Fibroblast of villous mesenchyme (primary cell): Measurements from ENCODE around the gene ZNF813. TPM values are rescaled to one million over a fixed set of nuclear protein-coding genes. Genes with fewer than 3 reads are reported as not detected.
A peak's percentile ranks its signal among the peaks of the same experiment; 100 is the strongest.
"Not testable (repeated sequence)": the region's sequence is repeated elsewhere in the genome, so short reads cannot be mapped to it uniquely, and the experiment has no call there.

Experiments
- DNase-seq: peaks from one replicate; pipeline ENCODE4 v3.0.0-alpha.2; 2010; ENCODE audit warnings: low read depth
- H3K4me3 ChIP-seq: 2 replicates; pipeline ENCODE4 v1.5.1; 2011; ENCODE audit warnings: low read depth, mild to moderate bottlenecking, low read length
- CTCF ChIP-seq: IDR thresholded peaks from 2 replicates; pipeline ENCODE4 v1.5.1; 2012; ENCODE audit warnings: low read depth, mild to moderate bottlenecking, low read length; ENCODE audit not compliant: insufficient read depth
- total RNA-seq: library from RNA; depleted of rRNA; stranded (reverse); fragments of >200 nt; gene quantifications from 2 replicates; pipeline ENCODE4 v1.2.3, GENCODE V29; 2012

The ZNF813 gene
- total RNA-seq, 1 donor: 3.0 TPM

- TF ChIP-seq CTCF: no peak
- peak overlapping the region; percentile 91 for H3K4me3 ChIP-seq
- peak; percentile 33 for DNase-seq
Measured at GRCh38 chr19:53432088-53432661, 35.4 kb upstream of the ZNF813 start.

- H3K4me3 ChIP-seq, DNase-seq: not testable (repeated sequence)
Measured at GRCh38 chr19:53443809-53444208, 23.7 kb upstream of the ZNF813 start.

DNA sequence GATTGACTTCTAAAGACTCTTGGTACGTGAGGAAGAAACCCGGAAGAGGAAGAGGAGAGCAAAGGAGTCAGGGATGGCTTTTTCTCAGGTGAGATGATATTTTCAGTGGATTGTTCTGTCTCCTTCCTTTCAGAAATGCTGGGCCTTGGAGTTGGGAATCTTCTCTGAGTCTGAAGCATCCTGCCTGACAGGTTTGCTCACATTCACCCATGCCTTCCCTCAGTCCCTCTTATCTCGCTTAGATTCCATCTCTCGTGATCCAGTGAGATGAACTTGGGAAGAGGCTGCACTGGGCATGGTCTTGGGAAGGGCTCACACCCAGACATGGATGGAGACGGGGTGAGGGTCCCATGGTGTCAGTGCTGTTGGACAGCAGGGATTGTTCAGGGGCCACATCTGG is 20.3 kb upstream of the ZNF813 start:
- DNase-seq, H3K4me3 ChIP-seq: not testable (repeated sequence)

- no peak overlapping the region for H3K4me3 ChIP-seq
- TF ChIP-seq CTCF: no peak
- no peak for DNase-seq
Measured at GRCh38 chr19:53455828-53456227, 11.7 kb upstream of the ZNF813 start.

DNA sequence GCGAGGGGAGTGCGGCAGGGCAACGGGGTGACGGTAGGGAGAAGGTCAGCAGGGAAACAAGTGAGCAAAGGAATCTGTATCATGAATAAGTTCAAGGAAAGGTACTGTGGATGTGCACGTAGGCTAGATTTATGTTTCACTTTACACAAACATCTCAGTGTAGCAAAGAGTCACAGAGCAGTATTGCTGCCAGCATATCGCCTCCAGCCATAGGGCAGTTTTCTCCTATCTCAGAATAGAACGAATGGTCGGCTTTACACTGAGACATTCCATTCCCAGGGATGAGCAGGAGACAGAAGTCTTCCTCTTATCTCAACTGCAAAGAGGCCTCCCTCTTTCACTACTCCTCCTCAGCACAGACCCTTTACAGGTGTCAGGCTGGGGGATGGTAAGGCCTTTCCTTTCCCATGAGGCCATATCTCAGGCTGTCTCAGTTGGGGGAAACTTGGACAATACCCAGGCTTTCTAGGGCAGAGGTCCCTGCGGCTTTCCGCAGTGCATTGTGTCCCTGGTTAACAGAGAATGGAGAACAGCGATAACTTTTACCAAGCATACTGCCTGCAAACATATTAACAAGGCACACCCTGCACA is 7.3 kb upstream of the ZNF813 start:
- DNase-seq, H3K4me3 ChIP-seq: not testable (repeated sequence)

DNA sequence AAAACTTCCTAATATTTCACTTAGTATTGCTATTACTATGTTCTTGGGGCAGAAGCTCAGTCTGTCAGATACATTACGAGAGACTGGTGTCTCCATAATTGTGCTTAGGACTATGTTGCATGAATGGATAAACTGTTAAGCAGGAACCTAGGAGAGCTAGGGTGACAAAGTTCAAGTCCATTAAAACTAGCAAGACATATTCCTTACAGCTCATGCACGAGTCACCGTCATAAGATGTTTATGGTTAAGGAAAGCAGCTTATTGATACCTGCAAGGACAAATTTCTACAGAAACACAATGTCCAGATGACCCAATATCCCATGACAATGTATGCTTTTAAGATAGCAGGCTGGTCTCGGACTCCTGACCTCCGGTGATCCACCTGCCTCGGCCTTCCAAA is 5.7 kb upstream of the ZNF813 start:
- no peak for TF ChIP-seq CTCF
- no peak for DNase-seq
- H3K4me3 ChIP-seq: no peak overlapping the region

DNA sequence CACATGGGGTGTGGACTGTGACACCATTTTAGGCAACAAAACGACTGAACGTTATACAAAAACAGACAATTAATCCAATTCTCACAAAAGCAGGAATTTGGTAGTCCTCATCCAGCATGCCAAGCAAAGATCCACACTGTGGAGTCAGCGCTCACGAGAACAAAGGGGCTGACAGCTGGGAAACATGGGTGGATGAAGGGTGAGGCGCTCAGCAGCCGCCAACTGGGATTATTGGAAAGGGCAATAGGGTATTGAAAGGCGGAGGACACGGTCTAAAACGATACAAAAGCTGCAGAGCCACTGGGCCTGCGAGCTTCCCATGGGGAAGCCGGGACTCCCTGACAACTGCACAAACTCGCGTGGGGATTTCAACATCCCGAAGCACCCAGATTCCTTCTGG is 4.7 kb upstream of the ZNF813 start:
- no peak for TF ChIP-seq CTCF
- no peak for DNase-seq
- no peak overlapping the region for H3K4me3 ChIP-seq

DNA sequence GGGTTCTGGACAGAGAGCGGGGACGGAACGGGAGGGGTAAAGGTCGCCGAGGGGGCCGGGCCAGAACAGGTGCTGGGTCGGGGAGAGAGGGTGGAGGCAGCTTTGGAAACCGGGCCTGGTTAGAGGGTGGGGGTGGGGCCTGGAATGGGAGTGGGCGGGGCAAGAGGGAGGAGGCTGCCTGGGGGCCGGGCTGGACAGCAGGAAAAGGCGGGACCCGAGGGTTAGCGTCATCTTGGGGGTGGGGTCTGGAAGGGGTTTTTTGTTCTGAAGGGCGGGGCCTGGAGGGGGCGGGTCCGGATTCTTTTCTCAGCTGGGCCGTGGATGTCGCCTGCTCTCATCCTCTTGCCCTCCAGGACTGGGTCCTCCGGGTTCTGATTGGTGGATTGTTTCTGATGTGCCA is 4.3 kb upstream of the ZNF813 start:
- H3K4me3 ChIP-seq: no peak overlapping the region
- TF ChIP-seq CTCF: no peak
- peak; percentile 28 for DNase-seq
